ENCODE results near the gene CATSPERZ. TPM values are rescaled to one million over a fixed set of nuclear protein-coding genes. Genes with fewer than 3 reads are reported as not detected.

The CATSPERZ gene
- total RNA-seq, 1 donor from 2014 or later = not detected

GRCh38 chr11:64263021-64263946 lies 36.9 kb upstream of the CATSPERZ start:
- Histone ChIP-seq H3K36me3 (ENCODE audit: control insufficient read depth in 3 of 3, insufficient read depth in 3 of 3, low read length in 3 of 3) (peaks cover 38 to 53% (median 46%) of the 10 kb centered on the region in 3 donors), H3K9me3 (ENCODE audit: control insufficient read depth in 3 of 3, low read length in 3 of 3) (no peaks in the 10 kb centered on the region), H3K4me3 (ENCODE audit: low read length in 3 of 3) (no peak overlapping the region), H3K27ac (ENCODE audit: low read depth, low read length) (no peak overlapping the region), H3K4me1 (ENCODE audit: control insufficient read depth in 3 of 3, insufficient read depth in 3 of 3, low read length in 3 of 3) (peaks cover 7 to 14% (median 8%) of the 10 kb centered on the region in 3 donors), H3K9ac (ENCODE audit: low read depth in 1 of 3, low read length in 3 of 3) (no peak overlapping the region), H3K27me3 (ENCODE audit: control insufficient read depth in 3 of 3, insufficient read depth in 3 of 3, low read length in 3 of 3) (no peaks in the 10 kb centered on the region)

GRCh38 chr11:64263947-64264317 lies 36.2 kb upstream of the CATSPERZ start:
- Histone ChIP-seq H3K27ac (ENCODE audit: low read depth, low read length) (no peak overlapping the region), H3K9ac (ENCODE audit: low read depth in 1 of 3, low read length in 3 of 3) (no peak overlapping the region), H3K4me3 (ENCODE audit: low read length in 3 of 3) (no peak overlapping the region), H3K36me3 (ENCODE audit: control insufficient read depth in 3 of 3, insufficient read depth in 3 of 3, low read length in 3 of 3) (peaks cover 33 to 47% (median 40%) of the 10 kb centered on the region in 3 donors), H3K4me1 (ENCODE audit: control insufficient read depth in 3 of 3, insufficient read depth in 3 of 3, low read length in 3 of 3) (peaks cover 13 to 20% (median 14%) of the 10 kb centered on the region in 3 donors), H3K9me3 (ENCODE audit: control insufficient read depth in 3 of 3, low read length in 3 of 3) (no peaks in the 10 kb centered on the region), H3K27me3 (ENCODE audit: control insufficient read depth in 3 of 3, insufficient read depth in 3 of 3, low read length in 3 of 3) (no peaks in the 10 kb centered on the region)

- H3K27me3 ChIP-seq (ENCODE audit: control insufficient read depth in 3 of 3, insufficient read depth in 3 of 3, low read length in 3 of 3) = no peaks in the 10 kb centered on the region
- H3K27ac ChIP-seq (ENCODE audit: low read depth, low read length) = no peak overlapping the region
- H3K4me1 ChIP-seq (ENCODE audit: control insufficient read depth in 3 of 3, insufficient read depth in 3 of 3, low read length in 3 of 3) = peaks cover 16 to 23% (median 17%) of the 10 kb centered on the region in 3 donors
- H3K9me3 ChIP-seq (ENCODE audit: control insufficient read depth in 3 of 3, low read length in 3 of 3) = no peaks in the 10 kb centered on the region
- no peak overlapping the region for H3K4me3 ChIP-seq (ENCODE audit: low read length in 3 of 3)
- no peak overlapping the region for H3K9ac ChIP-seq (ENCODE audit: low read depth in 1 of 3, low read length in 3 of 3)
- peaks cover 30 to 45% (median 36%) of the 10 kb centered on the region in 3 donors for H3K36me3 ChIP-seq (ENCODE audit: control insufficient read depth in 3 of 3, insufficient read depth in 3 of 3, low read length in 3 of 3)
Measured at GRCh38 chr11:64264371-64264852, 35.7 kb upstream of the CATSPERZ start.

- no peaks in the 10 kb centered on the region for H3K27me3 ChIP-seq (ENCODE audit: control insufficient read depth in 3 of 3, insufficient read depth in 3 of 3, low read length in 3 of 3)
- H3K36me3 ChIP-seq (ENCODE audit: control insufficient read depth in 3 of 3, insufficient read depth in 3 of 3, low read length in 3 of 3) = peaks cover 22 to 36% (median 32%) of the 10 kb centered on the region in 3 donors
- no peak overlapping the region for H3K9ac ChIP-seq (ENCODE audit: low read depth in 1 of 3, low read length in 3 of 3)
- no peaks in the 10 kb centered on the region for H3K9me3 ChIP-seq (ENCODE audit: control insufficient read depth in 3 of 3, low read length in 3 of 3)
- peaks cover 16 to 26% (median 19%) of the 10 kb centered on the region in 3 donors for H3K4me1 ChIP-seq (ENCODE audit: control insufficient read depth in 3 of 3, insufficient read depth in 3 of 3, low read length in 3 of 3)
- no peak overlapping the region for H3K4me3 ChIP-seq (ENCODE audit: low read length in 3 of 3)
- H3K27ac ChIP-seq (ENCODE audit: low read depth, low read length) = no peak overlapping the region
Measured at GRCh38 chr11:64265176-64266160, 34.7 kb upstream of the CATSPERZ start.

GRCh38 chr11:64266339-64266738 lies 33.8 kb upstream of the CATSPERZ start:
- H3K4me3 ChIP-seq (ENCODE audit: low read length in 3 of 3) = no peak overlapping the region
- no peaks in the 10 kb centered on the region for H3K9me3 ChIP-seq (ENCODE audit: control insufficient read depth in 3 of 3, low read length in 3 of 3)
- peaks cover 16 to 26% (median 21%) of the 10 kb centered on the region in 3 donors for H3K4me1 ChIP-seq (ENCODE audit: control insufficient read depth in 3 of 3, insufficient read depth in 3 of 3, low read length in 3 of 3)
- peaks cover 19 to 34% (median 30%) of the 10 kb centered on the region in 3 donors for H3K36me3 ChIP-seq (ENCODE audit: control insufficient read depth in 3 of 3, insufficient read depth in 3 of 3, low read length in 3 of 3)
- no peaks in the 10 kb centered on the region for H3K27me3 ChIP-seq (ENCODE audit: control insufficient read depth in 3 of 3, insufficient read depth in 3 of 3, low read length in 3 of 3)
- no peak overlapping the region for H3K27ac ChIP-seq (ENCODE audit: low read depth, low read length)
- H3K9ac ChIP-seq (ENCODE audit: low read depth in 1 of 3, low read length in 3 of 3) = no peak overlapping the region

- H3K4me3 ChIP-seq (ENCODE audit: low read length in 3 of 3) = no peak overlapping the region
Measured at GRCh38 chr11:64267207-64267945, 32.8 kb upstream of the CATSPERZ start.

GRCh38 chr11:64268025-64268892 lies 31.9 kb upstream of the CATSPERZ start:
- H3K36me3 ChIP-seq (ENCODE audit: control insufficient read depth in 3 of 3, insufficient read depth in 3 of 3, low read length in 3 of 3) = peaks cover 13 to 23% (median 19%) of the 10 kb centered on the region in 3 donors

More at GRCh38 chr11:64267207-64267945, 32.8 kb upstream of the CATSPERZ start:
- H3K9ac ChIP-seq (ENCODE audit: low read depth in 1 of 3, low read length in 3 of 3) = peak overlapping the region; percentile 33 to 91 (median 38)
- H3K36me3 ChIP-seq (ENCODE audit: control insufficient read depth in 3 of 3, insufficient read depth in 3 of 3, low read length in 3 of 3) = peaks cover 19 to 28% (median 27%) of the 10 kb centered on the region in 3 donors
- H3K27me3 ChIP-seq (ENCODE audit: control insufficient read depth in 3 of 3, insufficient read depth in 3 of 3, low read length in 3 of 3) = no peaks in the 10 kb centered on the region
- H3K27ac ChIP-seq (ENCODE audit: low read depth, low read length) = peak overlapping the region; percentile 96
- no peaks in the 10 kb centered on the region for H3K9me3 ChIP-seq (ENCODE audit: control insufficient read depth in 3 of 3, low read length in 3 of 3)
- peaks cover 23 to 32% (median 31%) of the 10 kb centered on the region in 3 donors for H3K4me1 ChIP-seq (ENCODE audit: control insufficient read depth in 3 of 3, insufficient read depth in 3 of 3, low read length in 3 of 3)

GRCh38 chr11:64268893-64269539 lies 31.1 kb upstream of the CATSPERZ start:
- H3K36me3 ChIP-seq (ENCODE audit: control insufficient read depth in 3 of 3, insufficient read depth in 3 of 3, low read length in 3 of 3) = peaks cover 9 to 19% (median 16%) of the 10 kb centered on the region in 3 donors
- no peaks in the 10 kb centered on the region for H3K27me3 ChIP-seq (ENCODE audit: control insufficient read depth in 3 of 3, insufficient read depth in 3 of 3, low read length in 3 of 3)
- H3K9me3 ChIP-seq (ENCODE audit: control insufficient read depth in 3 of 3, low read length in 3 of 3) = no peaks in the 10 kb centered on the region
- peak overlapping the region; percentile 96 for H3K27ac ChIP-seq (ENCODE audit: low read depth, low read length)
- peaks cover 24 to 34% (median 32%) of the 10 kb centered on the region in 3 donors for H3K4me1 ChIP-seq (ENCODE audit: control insufficient read depth in 3 of 3, insufficient read depth in 3 of 3, low read length in 3 of 3)
- H3K9ac ChIP-seq (ENCODE audit: low read depth in 1 of 3, low read length in 3 of 3) = peak overlapping the region; percentile 87 to 91 (median 90)
- peak overlapping the region; percentile 78 to 84 (median 80) for H3K4me3 ChIP-seq (ENCODE audit: low read length in 3 of 3)

More at GRCh38 chr11:64268025-64268892, 31.9 kb upstream of the CATSPERZ start:
- Histone ChIP-seq H3K4me3 (ENCODE audit: low read length in 3 of 3) (peak overlapping the region; percentile 78 to 84 (median 80)), H3K4me1 (ENCODE audit: control insufficient read depth in 3 of 3, insufficient read depth in 3 of 3, low read length in 3 of 3) (peaks cover 24 to 34% (median 32%) of the 10 kb centered on the region in 3 donors), H3K9me3 (ENCODE audit: control insufficient read depth in 3 of 3, low read length in 3 of 3) (no peaks in the 10 kb centered on the region), H3K27ac (ENCODE audit: low read depth, low read length) (peak overlapping the region; percentile 96), H3K27me3 (ENCODE audit: control insufficient read depth in 3 of 3, insufficient read depth in 3 of 3, low read length in 3 of 3) (no peaks in the 10 kb centered on the region), H3K9ac (ENCODE audit: low read depth in 1 of 3, low read length in 3 of 3) (peak overlapping the region; percentile 87 to 91 (median 90))

Data from skeletal muscle tissue (tissue), 4 donors.